ENCODE data around the gene UBR2.
"Not testable (repeated sequence)": the region's sequence is repeated elsewhere in the genome, so short reads cannot be mapped to it uniquely, and the experiment has no call there.

Gene UBR2

GRCh38 chr6:42693725-42694323 lies 130.0 kb downstream of the UBR2 start:
- peak; percentile 9 for DNase-seq (ENCODE audit: low spot score)

GRCh38 chr6:42694586-42694985 lies 130.8 kb downstream of the UBR2 start:
- DNase-seq (ENCODE audit: low spot score) = no peak

GRCh38 chr6:42696526-42697267 lies 132.9 kb downstream of the UBR2 start:
- DNase-seq (ENCODE audit: low spot score) = no peak

- DNase-seq (ENCODE audit: low spot score) = no peak
Measured at GRCh38 chr6:42697268-42697655, 133.4 kb downstream of the UBR2 start.

- DNase-seq (ENCODE audit: low spot score) = no peak
Measured at GRCh38 chr6:42698217-42698616, 134.4 kb downstream of the UBR2 start.

GRCh38 chr6:42702200-42702599 lies 138.4 kb downstream of the UBR2 start:
- DNase-seq (ENCODE audit: low spot score) = no peak

GRCh38 chr6:42702786-42703185 lies 139.0 kb downstream of the UBR2 start:
- not testable (repeated sequence) for DNase-seq (ENCODE audit: low spot score)

- no peak for DNase-seq (ENCODE audit: low spot score)
Measured at GRCh38 chr6:42704251-42704936, 140.6 kb downstream of the UBR2 start.

GRCh38 chr6:42704937-42705374 lies 141.1 kb downstream of the UBR2 start:
- no peak for DNase-seq (ENCODE audit: low spot score)

GRCh38 chr6:42707595-42707994 lies 143.8 kb downstream of the UBR2 start:
- DNase-seq (ENCODE audit: low spot score) = no peak

- DNase-seq (ENCODE audit: low spot score) = no peak
Measured at GRCh38 chr6:42708096-42708495, 144.3 kb downstream of the UBR2 start.

- no peak for DNase-seq (ENCODE audit: low spot score)
Measured at GRCh38 chr6:42709871-42710270, 146.0 kb downstream of the UBR2 start.

- DNase-seq (ENCODE audit: low spot score) = no peak
Measured at GRCh38 chr6:42710316-42710715, 146.5 kb downstream of the UBR2 start.

GRCh38 chr6:42711930-42712329 lies 148.1 kb downstream of the UBR2 start:
- no peak for DNase-seq (ENCODE audit: low spot score)

GRCh38 chr6:42714098-42714761 lies 150.4 kb downstream of the UBR2 start:
- no peak for DNase-seq (ENCODE audit: low spot score)

- no peak for DNase-seq (ENCODE audit: low spot score)
Measured at GRCh38 chr6:42715871-42716270, 152.0 kb downstream of the UBR2 start.

- no peak for DNase-seq (ENCODE audit: low spot score)
Measured at GRCh38 chr6:42720739-42721138, 156.9 kb downstream of the UBR2 start.

- DNase-seq (ENCODE audit: low spot score) = no peak
Measured at GRCh38 chr6:42722497-42722896, 158.7 kb downstream of the UBR2 start, which contains the start of gene PRPH2. PRPH2 (minus strand) TSS chr6:42722597; CDS start chr6:42722334, 263 bp downstream.

- DNase-seq (ENCODE audit: low spot score) = no peak
Measured at GRCh38 chr6:42724825-42725224, 161.0 kb downstream of the UBR2 start.

- no peak for DNase-seq (ENCODE audit: low spot score)
Measured at GRCh38 chr6:42726026-42726425, 162.2 kb downstream of the UBR2 start.

- DNase-seq (ENCODE audit: low spot score) = peak; percentile 93
Measured at GRCh38 chr6:42726485-42727086, 162.8 kb downstream of the UBR2 start.

- no peak for DNase-seq (ENCODE audit: low spot score)
Measured at GRCh38 chr6:42727087-42727611, 163.3 kb downstream of the UBR2 start.

Measured in NAMALWA (cell line).